ENCODE results near the gene TCN2. TPM values are rescaled to one million over a fixed set of nuclear protein-coding genes. Genes with fewer than 3 reads are reported as not detected.

TCN2 gene
- total RNA-seq, 1 experiment from 2014 or later, result 7.3 TPM

DNA sequence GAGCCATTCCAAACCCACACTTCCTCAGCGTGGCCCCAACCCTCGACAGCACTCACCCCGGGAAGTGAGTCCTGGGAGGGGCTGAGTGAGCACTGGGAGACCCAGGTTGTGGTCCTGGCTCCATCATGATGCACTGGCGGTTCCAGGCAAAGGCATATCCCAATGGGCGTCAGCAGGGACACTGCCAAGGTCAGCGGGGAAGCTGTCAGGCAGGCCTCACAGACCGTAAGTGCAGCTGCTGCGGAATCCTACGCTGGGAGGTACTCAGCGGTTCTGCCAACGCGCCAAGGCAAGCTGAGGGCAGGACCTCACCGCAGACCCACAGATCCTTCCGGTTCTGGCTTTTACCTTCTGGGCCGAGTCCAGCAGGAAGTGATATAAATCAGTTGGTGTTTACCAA, 31.1 kb upstream of the TCN2 start:
- Histone ChIP-seq H3K27ac (ENCODE audit: low read depth, low read length, poor library complexity, severe bottlenecking) (no peak overlapping the region), H3K4me1 (ENCODE audit: insufficient read depth, low read length, poor library complexity, severe bottlenecking) (no peaks in the 10 kb centered on the region), H3K9me3 (ENCODE audit: low read depth, low read length, poor library complexity, severe bottlenecking) (no peaks in the 10 kb centered on the region), H3K27me3 (replicated peaks; ENCODE audit: insufficient read depth, low read depth, low read length, poor library complexity) (no peaks in the 10 kb centered on the region), H3K4me3 (ENCODE audit: low read depth, low read length, poor library complexity, severe bottlenecking) (no peak overlapping the region), H3K36me3 (ENCODE audit: insufficient read depth, low read length, poor library complexity, severe bottlenecking) (peaks cover 47% of the 10 kb centered on the region)
- intact Hi-C loops (cut with micrococcal nuclease; ENCODE audit: unreplicated experiment), result no loop called here
- BruUV-seq (replicated peaks), result no TSS peak
- TF ChIP-seq EZH2 (IDR thresholded peaks at IDR 0.05; ENCODE audit: borderline replicate concordance, low read depth, low read length, poor library complexity, severe bottlenecking) (no peak), CTCF (conservative IDR thresholded peaks at IDR 0.05; ENCODE audit: low read depth, low read length) (no peak)
- ChIA-PET CTCF (no interaction called here), POLR2A (ENCODE audit: low non-redundant PET) (no interaction called here)
- DNase-seq (ENCODE audit: low spot score), result no peak

DNA sequence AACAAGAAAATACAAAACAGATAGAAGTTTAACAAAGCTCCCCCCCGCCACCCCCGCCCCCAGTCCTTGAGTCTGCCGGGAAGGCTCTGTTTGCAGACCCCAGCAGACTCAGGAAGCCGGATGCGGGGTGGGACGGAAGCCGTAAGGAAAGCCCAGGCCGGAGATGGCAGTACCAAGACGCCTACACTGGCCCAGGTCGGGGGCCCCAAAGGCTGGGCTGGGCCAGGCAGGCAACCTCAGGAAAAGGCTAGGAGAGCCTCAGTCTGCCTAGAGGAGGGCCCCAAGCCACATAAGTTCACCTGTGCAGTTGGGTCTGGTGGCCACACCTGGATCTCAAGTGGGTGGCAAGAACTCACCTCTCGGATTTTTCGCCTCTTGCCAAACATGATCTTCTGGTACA, 28.5 kb upstream of the TCN2 start:
- H3K36me3 ChIP-seq (ENCODE audit: insufficient read depth, low read length, poor library complexity, severe bottlenecking), result peaks cover 73% of the 10 kb centered on the region
- DNase-seq (ENCODE audit: low spot score), result no peak
- intact Hi-C loops (cut with micrococcal nuclease; ENCODE audit: unreplicated experiment), result no loop called here
- H3K9me3 ChIP-seq (ENCODE audit: low read depth, low read length, poor library complexity, severe bottlenecking), result no peaks in the 10 kb centered on the region
- no peaks in the 10 kb centered on the region for H3K27me3 ChIP-seq (replicated peaks; ENCODE audit: insufficient read depth, low read depth, low read length, poor library complexity)
- H3K27ac ChIP-seq (ENCODE audit: low read depth, low read length, poor library complexity, severe bottlenecking), result no peak overlapping the region
- TF ChIP-seq EZH2 (IDR thresholded peaks at IDR 0.05; ENCODE audit: borderline replicate concordance, low read depth, low read length, poor library complexity, severe bottlenecking), result no peak
- no peak for TF ChIP-seq CTCF (conservative IDR thresholded peaks at IDR 0.05; ENCODE audit: low read depth, low read length)
- CTCF ChIA-PET, result interaction anchor here (0.6 kb wide), 1 partner anchor 38 kb away, joined by 5 read pairs; no protein-coding TSS in a partner anchor
- no TSS peak for BruUV-seq (replicated peaks)
- POLR2A ChIA-PET (ENCODE audit: low non-redundant PET), result no interaction called here
- no peaks in the 10 kb centered on the region for H3K4me1 ChIP-seq (ENCODE audit: insufficient read depth, low read length, poor library complexity, severe bottlenecking)
- H3K4me3 ChIP-seq (ENCODE audit: low read depth, low read length, poor library complexity, severe bottlenecking), result no peak overlapping the region

DNA sequence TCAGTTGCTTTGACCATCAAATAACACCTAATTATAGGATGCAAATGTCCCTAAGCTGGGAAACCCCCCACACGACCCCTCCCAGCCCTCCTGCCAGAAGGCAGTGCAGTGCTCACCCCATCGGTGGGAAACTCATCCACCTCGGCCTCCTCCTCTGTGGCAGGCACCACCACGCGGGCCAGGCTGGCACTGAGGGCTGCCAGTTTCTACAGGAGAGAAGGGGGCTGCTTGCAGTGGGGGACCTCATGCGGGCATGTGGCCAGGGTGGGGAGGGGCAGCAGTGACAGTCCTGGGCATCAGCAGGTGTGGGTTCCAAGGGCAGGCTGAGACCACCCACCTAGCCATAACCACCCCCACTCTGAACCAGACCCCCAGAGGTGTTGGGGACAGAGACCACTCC, 26.1 kb upstream of the TCN2 start:
- Histone ChIP-seq H3K4me1 (ENCODE audit: insufficient read depth, low read length, poor library complexity, severe bottlenecking) (no peaks in the 10 kb centered on the region), H3K27ac (ENCODE audit: low read depth, low read length, poor library complexity, severe bottlenecking) (no peak overlapping the region), H3K27me3 (replicated peaks; ENCODE audit: insufficient read depth, low read depth, low read length, poor library complexity) (no peaks in the 10 kb centered on the region), H3K9me3 (ENCODE audit: low read depth, low read length, poor library complexity, severe bottlenecking) (no peaks in the 10 kb centered on the region), H3K4me3 (ENCODE audit: low read depth, low read length, poor library complexity, severe bottlenecking) (no peak overlapping the region), H3K36me3 (ENCODE audit: insufficient read depth, low read length, poor library complexity, severe bottlenecking) (peaks cover 96% of the 10 kb centered on the region)
- DNase-seq (ENCODE audit: low spot score), result no peak
- ChIA-PET CTCF (no interaction called here), POLR2A (ENCODE audit: low non-redundant PET) (no interaction called here)
- TF ChIP-seq CTCF (conservative IDR thresholded peaks at IDR 0.05; ENCODE audit: low read depth, low read length), result no peak
- TF ChIP-seq EZH2 (IDR thresholded peaks at IDR 0.05; ENCODE audit: borderline replicate concordance, low read depth, low read length, poor library complexity, severe bottlenecking), result no peak
- no TSS peak for BruUV-seq (replicated peaks)
- intact Hi-C loops (cut with micrococcal nuclease; ENCODE audit: unreplicated experiment), result no loop called here

Measured in A673 (cell line).